Measurements from ENCODE around the gene PRR30. TPM values are rescaled to one million over a fixed set of nuclear protein-coding genes. Genes with fewer than 3 reads are reported as not detected.
"Not testable (repeated sequence)": the region's sequence is repeated elsewhere in the genome, so short reads cannot be mapped to it uniquely, and the experiment has no call there.

Gene PRR30
- total and polyA plus RNA-seq, 8 donors, result not detected

- intact Hi-C loops (cut with DNase I; ENCODE audit: low total_unique reads), result no loop called here
- Histone ChIP-seq H3K27me3 (peaks cover 0 to 39% (median 6%) of the 10 kb centered on the region in 3 donors), H3K4me3 (no peak overlapping the region), H3K36me3 (no peaks in the 10 kb centered on the region), H3K4me1 (no peaks in the 10 kb centered on the region), H3K9me3 (no peaks in the 10 kb centered on the region), H3K27ac (peak overlapping the region in 2 of 5 donors; percentile 33 to 85)
- TF ChIP-seq POLR2AphosphoS5 (IDR thresholded peaks at IDR 0.05) (no peak), POLR2A (IDR thresholded peaks at IDR 0.05) (no peak), CTCF (IDR thresholded peaks at IDR 0.05) (no peak), EP300 (IDR thresholded peaks at IDR 0.05) (no peak)
- 47 to 60% (median 50%) methylated on average over 3 of the region's 3 CpGs for WGBS, 5 donors
- no peak for DNase-seq
Observed at GRCh38 chr2:27179344-27180000, 40.3 kb upstream of the PRR30 start.

GRCh38 chr2:27178469-27178868 lies 39.3 kb upstream of the PRR30 start:
- 87 to 91% (median 87%) methylated on average over 3 of the region's 3 CpGs for WGBS, 5 donors
- no peaks in the 10 kb centered on the region for H3K9me3 ChIP-seq

GRCh38 chr2:27177441-27178351 lies 38.5 kb upstream of the PRR30 start:
- TF ChIP-seq POLR2A (IDR thresholded peaks at IDR 0.05) (no peak), CTCF (IDR thresholded peaks at IDR 0.05) (no peak), POLR2AphosphoS5 (IDR thresholded peaks at IDR 0.05) (no peak)
- H3K27ac ChIP-seq, result no peak overlapping the region
- intact Hi-C loops (cut with DNase I; ENCODE audit: low total_unique reads), result no loop called here

More at GRCh38 chr2:27178469-27178868, 39.3 kb upstream of the PRR30 start:
- H3K27me3 ChIP-seq, result peaks cover 0 to 39% (median 6%) of the 10 kb centered on the region in 3 donors
- no peak overlapping the region for H3K4me3 ChIP-seq
- TF ChIP-seq POLR2A (IDR thresholded peaks at IDR 0.05) (no peak), POLR2AphosphoS5 (IDR thresholded peaks at IDR 0.05) (no peak), EP300 (IDR thresholded peaks at IDR 0.05) (no peak)
- H3K36me3 ChIP-seq, result no peaks in the 10 kb centered on the region
- DNase-seq, result no peak
- intact Hi-C loops (cut with DNase I; ENCODE audit: low total_unique reads), result no loop called here
- no peaks in the 10 kb centered on the region for H3K4me1 ChIP-seq
- H3K27ac ChIP-seq, result no peak overlapping the region

GRCh38 chr2:27175781-27176180 lies 36.6 kb upstream of the PRR30 start:
- H3K4me1 ChIP-seq; H3K36me3 ChIP-seq; H3K9me3 ChIP-seq; intact Hi-C loops (cut with DNase I; ENCODE audit: low total_unique reads); H3K4me3 ChIP-seq; DNase-seq: not testable (repeated sequence)
- Histone ChIP-seq H3K27me3 (peaks cover 0 to 40% (median 6%) of the 10 kb centered on the region in 3 donors), H3K27ac (peak overlapping the region in 1 of 5 donors; percentile 42)
- WGBS, 5 donors, result 80 to 94% (median 90%) methylated on average over 4 of the region's 4 CpGs

More at GRCh38 chr2:27177441-27178351, 38.5 kb upstream of the PRR30 start:
- H3K4me1 ChIP-seq, result no peaks in the 10 kb centered on the region
- 62 to 73% (median 67%) methylated on average over 15 of the region's 15 CpGs for WGBS, 5 donors
- no peak for DNase-seq
- H3K27me3 ChIP-seq, result peaks cover 0 to 45% (median 6%) of the 10 kb centered on the region in 3 donors
- H3K9me3 ChIP-seq, result no peaks in the 10 kb centered on the region
- H3K4me3 ChIP-seq, result no peak overlapping the region
- no peaks in the 10 kb centered on the region for H3K36me3 ChIP-seq

- intact Hi-C loops (cut with DNase I; ENCODE audit: low total_unique reads), result no loop called here
- Histone ChIP-seq H3K9me3 (no peaks in the 10 kb centered on the region), H3K4me3 (no peak overlapping the region), H3K36me3 (no peaks in the 10 kb centered on the region), H3K27me3 (peaks cover 0 to 40% (median 6%) of the 10 kb centered on the region in 3 donors), H3K27ac (peak overlapping the region in 1 of 5 donors; percentile 42), H3K4me1 (peaks cover 0 to 6% (median 2%) of the 10 kb centered on the region in 4 donors)
- no peak for TF ChIP-seq EP300 (IDR thresholded peaks at IDR 0.05)
- TF ChIP-seq CTCF (IDR thresholded peaks at IDR 0.05), result no peak
- TF ChIP-seq POLR2A (IDR thresholded peaks at IDR 0.05), result no peak
- no peak for TF ChIP-seq POLR2AphosphoS5 (IDR thresholded peaks at IDR 0.05)
- DNase-seq, result no peak
- whole genome bisulfite sequencing, 5 donors, result 64 to 74% (median 67%) methylated on average over 8 of the region's 8 CpGs
Observed at GRCh38 chr2:27175330-27175729, 36.1 kb upstream of the PRR30 start.

Measured in stomach (tissue), 9 donors.